HG03108 (cell line): Measurements from ENCODE around the gene HDC.

Experiments used
- ATAC-seq: cut with Tn5 transposase; IDR thresholded peaks from one replicate; pipeline ENCODE4 v1.9.1; 2021; ENCODE audit warnings: moderate library complexity; ENCODE audit not compliant: unreplicated experiment

Gene HDC

GRCh38 chr15:50228866-50229265 lies 36.7 kb downstream of the HDC start:
- no peak for ATAC-seq

GRCh38 chr15:50227076-50227475 lies 38.5 kb downstream of the HDC start:
- ATAC-seq: no peak

GRCh38 chr15:50225938-50226337 lies 39.6 kb downstream of the HDC start:
- no peak for ATAC-seq

- ATAC-seq: no peak
These were observed 40.5 kb downstream of the HDC start for GRCh38 chr15:50225057-50225456.

- ATAC-seq: no peak
These were observed 40.9 kb downstream of the HDC start for GRCh38 chr15:50224606-50225005.

GRCh38 chr15:50222181-50222580 lies 43.3 kb downstream of the HDC start:
- no peak for ATAC-seq

- no peak for ATAC-seq
These were observed 45.7 kb downstream of the HDC start for GRCh38 chr15:50219820-50220219.

- ATAC-seq: no peak
These were observed 46.8 kb downstream of the HDC start for GRCh38 chr15:50218691-50219090.

- no peak for ATAC-seq
These were observed 47.2 kb downstream of the HDC start for GRCh38 chr15:50218291-50218690.

- ATAC-seq: no peak
These were observed 54.9 kb downstream of the HDC start for GRCh38 chr15:50210462-50211157.

- ATAC-seq: no peak
These were observed 55.7 kb downstream of the HDC start for GRCh38 chr15:50209809-50210208.

- ATAC-seq: no peak
These were observed 59.5 kb downstream of the HDC start for GRCh38 chr15:50206020-50206419.

GRCh38 chr15:50202003-50202402 lies 63.5 kb downstream of the HDC start:
- ATAC-seq: no peak

GRCh38 chr15:50192926-50193620 lies 72.5 kb downstream of the HDC start:
- ATAC-seq: no peak

- ATAC-seq: no peak
These were observed 73.4 kb downstream of the HDC start for GRCh38 chr15:50192164-50192563.
